GM13976 (cell line): ENCODE measurements around the gene ANKRD30B.
A peak's percentile ranks its signal among the peaks of the same experiment; 100 is the strongest.
"Not testable (repeated sequence)": the region's sequence is repeated elsewhere in the genome, so short reads cannot be mapped to it uniquely, and the experiment has no call there.

Experiments
- DNase-seq: peaks from one replicate; pipeline ENCODE4 v3.0.0; 2012; ENCODE audit warnings: low spot score
- in situ Hi-C: fragments of 300-500 bp; cut with MboI; formaldehyde crosslinking; loops from one replicate; pipeline ENCODE4 v1.12.0; 2022; ENCODE audit warnings: low sequenced_read_pairs, mixed read lengths, inconsistent platforms; ENCODE audit not compliant: unreplicated experiment
- TF ChIP-seq, protein P1 (sequence below): IDR thresholded peaks from 2 replicates; pipeline ENCODE4 v1.5.1; 2012; ENCODE audit warnings: borderline replicate concordance, mild to moderate bottlenecking; ENCODE audit not compliant: insufficient read depth; ENCODE audit errors: extremely low read depth, missing control alignments, control extremely low read depth

Gene ANKRD30B, protein sequence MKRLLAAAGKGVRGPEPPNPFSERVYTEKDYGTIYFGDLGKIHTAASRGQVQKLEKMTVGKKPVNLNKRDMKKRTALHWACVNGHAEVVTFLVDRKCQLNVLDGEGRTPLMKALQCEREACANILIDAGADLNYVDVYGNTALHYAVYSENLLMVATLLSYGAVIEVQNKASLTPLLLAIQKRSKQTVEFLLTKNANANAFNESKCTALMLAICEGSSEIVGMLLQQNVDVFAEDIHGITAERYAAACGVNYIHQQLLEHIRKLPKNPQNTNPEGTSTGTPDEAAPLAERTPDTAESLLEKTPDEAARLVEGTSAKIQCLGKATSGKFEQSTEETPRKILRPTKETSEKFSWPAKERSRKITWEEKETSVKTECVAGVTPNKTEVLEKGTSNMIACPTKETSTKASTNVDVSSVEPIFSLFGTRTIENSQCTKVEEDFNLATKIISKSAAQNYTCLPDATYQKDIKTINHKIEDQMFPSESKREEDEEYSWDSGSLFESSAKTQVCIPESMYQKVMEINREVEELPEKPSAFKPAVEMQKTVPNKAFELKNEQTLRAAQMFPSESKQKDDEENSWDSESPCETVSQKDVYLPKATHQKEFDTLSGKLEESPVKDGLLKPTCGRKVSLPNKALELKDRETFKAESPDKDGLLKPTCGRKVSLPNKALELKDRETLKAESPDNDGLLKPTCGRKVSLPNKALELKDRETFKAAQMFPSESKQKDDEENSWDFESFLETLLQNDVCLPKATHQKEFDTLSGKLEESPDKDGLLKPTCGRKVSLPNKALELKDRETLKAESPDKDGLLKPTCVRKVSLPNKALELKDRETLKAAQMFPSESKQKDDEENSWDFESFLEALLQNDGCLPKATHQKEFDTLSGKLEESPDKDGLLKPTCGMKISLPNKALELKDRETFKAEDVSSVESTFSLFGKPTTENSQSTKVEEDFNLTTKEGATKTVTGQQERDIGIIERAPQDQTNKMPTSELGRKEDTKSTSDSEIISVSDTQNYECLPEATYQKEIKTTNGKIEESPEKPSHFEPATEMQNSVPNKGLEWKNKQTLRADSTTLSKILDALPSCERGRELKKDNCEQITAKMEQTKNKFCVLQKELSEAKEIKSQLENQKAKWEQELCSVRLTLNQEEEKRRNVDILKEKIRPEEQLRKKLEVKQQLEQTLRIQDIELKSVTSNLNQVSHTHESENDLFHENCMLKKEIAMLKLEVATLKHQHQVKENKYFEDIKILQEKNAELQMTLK (N-terminal part only)

DNA sequence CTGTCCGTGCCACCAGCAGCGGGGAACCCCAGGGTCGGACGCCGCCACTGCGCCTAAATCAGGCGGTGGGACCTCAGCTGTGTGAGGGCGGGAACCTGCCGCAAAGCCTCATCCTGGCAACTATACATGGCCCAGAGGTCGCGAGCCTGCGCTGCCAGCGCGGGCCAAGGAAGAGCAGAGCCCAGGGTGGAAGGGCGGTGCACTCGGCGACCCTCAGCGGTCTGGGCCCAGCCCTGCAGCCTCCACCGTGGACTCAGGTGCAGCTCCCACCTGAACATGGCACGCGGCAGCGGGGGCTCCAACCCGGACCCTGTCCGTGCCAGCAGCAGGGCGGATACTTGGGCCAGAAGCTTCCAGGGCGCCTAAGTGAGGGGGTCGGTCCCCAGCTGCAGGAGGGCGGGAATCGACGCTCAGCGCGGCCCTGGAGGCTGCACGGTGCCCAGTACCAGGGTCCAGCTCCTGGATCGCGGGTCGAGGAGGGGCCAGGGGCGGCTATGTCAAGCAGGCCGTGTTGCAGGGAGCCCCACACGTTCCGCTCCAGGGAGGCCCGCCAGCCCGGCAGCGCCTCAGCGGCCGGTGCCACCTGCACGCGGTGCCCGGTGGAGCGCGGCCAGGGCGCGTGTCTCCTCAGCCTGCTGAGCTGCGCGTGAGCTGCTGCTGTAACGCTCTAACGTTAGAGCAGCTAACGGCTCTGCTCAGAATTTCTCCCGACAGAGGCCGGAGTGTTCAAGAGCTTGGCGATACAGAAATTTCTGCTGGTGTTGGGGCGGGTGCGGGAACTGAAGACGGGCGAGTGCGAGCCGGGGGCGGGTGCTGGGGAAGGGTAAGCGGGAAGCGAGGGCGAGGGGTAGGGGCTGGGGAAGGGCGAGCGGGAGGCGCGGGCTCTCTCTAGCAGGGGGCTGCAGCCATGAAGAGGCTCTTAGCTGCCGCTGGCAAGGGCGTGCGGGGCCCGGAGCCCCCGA, at the start of gene ANKRD30B:
ANKRD30B (plus strand) TSS at position 660 of the 962 bp plus-strand sequence; CDS start at position 908, 248 bp downstream.
- peak; percentile 9 for DNase-seq
- in situ Hi-C loops = no loop called here
- TF ChIP-seq, protein P1, sequence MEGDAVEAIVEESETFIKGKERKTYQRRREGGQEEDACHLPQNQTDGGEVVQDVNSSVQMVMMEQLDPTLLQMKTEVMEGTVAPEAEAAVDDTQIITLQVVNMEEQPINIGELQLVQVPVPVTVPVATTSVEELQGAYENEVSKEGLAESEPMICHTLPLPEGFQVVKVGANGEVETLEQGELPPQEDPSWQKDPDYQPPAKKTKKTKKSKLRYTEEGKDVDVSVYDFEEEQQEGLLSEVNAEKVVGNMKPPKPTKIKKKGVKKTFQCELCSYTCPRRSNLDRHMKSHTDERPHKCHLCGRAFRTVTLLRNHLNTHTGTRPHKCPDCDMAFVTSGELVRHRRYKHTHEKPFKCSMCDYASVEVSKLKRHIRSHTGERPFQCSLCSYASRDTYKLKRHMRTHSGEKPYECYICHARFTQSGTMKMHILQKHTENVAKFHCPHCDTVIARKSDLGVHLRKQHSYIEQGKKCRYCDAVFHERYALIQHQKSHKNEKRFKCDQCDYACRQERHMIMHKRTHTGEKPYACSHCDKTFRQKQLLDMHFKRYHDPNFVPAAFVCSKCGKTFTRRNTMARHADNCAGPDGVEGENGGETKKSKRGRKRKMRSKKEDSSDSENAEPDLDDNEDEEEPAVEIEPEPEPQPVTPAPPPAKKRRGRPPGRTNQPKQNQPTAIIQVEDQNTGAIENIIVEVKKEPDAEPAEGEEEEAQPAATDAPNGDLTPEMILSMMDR = no peak

DNA sequence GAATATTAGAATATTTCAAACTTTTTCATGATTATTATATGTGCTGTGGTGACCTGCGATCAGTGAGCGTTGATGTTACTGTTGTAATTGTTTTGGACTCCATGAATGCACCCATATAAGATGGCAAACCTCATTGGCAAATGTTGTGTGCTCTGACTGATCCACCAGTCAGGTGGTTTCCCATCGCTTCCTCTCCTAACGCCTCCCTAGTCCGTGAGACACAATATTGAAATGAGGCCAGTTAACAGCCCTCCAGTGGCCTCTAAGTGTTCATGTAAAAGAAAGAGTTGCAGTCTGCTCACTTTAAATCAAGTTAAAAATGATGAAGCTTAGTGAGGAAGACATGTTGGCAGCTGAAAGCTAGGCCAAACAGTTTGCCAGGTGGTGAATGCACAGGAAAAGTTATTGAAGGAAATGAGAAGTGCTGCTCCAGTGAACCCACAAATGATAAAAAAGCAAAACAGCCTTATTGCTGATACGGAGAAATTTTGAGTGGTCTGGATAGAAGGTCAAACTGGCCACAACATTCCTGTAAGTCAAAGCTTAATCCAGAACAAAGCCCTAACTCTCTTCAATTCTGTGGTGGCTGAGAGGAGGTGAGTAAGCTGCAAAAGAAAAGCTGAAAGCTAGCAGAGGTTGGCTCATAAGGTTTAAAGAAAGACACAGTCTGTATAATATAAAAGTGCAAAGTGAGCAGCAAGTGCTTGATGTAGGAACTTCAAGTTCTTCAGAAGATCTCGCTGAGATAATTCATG, 46.5 kb upstream of the ANKRD30B start:
- DNase-seq, in situ Hi-C loops: not testable (repeated sequence)

DNA sequence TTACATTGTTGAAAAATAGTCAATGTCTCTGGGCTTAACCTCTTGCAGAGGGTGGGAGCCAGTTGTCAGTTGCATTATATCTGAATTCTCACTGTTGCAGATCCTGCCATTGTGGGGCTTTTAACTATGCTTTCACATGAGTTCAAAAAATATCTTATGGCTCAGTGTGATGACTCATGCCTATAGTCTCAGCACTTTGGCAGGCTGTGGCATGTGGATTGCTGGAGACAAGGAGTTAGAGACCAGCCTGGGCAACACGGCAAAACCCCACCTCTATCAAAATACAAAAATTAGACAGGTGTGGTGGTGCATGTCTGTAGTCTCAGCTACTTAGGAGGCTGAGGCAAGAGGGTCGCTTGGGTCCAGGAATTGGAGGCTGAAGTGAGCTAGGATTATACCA, 38.2 kb upstream of the ANKRD30B start:
- in situ Hi-C loops = not testable (repeated sequence)

DNA sequence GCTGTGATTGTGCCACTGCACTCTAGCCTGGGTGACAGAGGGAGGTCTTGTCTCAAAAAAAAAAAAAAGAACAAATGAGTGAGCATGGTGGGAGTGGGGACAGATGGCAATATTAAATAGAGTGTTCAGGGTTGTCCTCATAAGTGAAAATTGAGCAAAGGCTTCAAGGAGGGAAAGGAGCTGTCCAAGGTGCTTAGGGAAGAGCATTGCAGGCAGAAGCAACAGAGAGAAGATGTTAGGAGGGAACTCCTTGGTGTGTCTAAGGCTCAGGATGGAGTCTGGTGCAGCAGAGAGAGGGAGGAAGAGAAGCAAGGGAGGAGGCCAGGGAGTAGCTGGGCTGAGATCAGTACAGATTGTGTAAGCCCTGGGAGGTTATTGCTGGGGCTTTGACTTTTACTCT, 26.4 kb upstream of the ANKRD30B start:
- DNase-seq, in situ Hi-C loops: not testable (repeated sequence)

More for the DNA sequence above, 38.2 kb upstream of the ANKRD30B start:
- DNase-seq = not testable (repeated sequence)

DNA sequence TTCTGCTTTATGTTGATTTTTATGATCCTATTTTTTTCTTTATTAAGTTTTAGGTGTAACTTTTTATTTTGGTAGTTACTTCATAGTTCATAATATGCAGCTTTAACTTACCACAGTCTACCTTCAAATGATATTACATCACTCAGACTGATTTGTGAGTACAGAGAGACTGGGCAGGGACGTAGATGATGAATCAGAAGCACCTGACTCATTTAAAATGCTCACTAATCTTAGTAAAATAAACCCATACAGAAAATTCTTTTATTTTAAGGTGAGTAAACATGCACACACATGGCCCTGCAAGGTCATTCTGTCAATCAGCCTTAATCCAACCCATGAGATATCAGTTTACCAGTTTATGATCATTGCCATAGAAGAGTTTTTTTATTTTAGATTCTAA, 8.9 kb upstream of the ANKRD30B start:
- DNase-seq, in situ Hi-C loops: not testable (repeated sequence)

DNA sequence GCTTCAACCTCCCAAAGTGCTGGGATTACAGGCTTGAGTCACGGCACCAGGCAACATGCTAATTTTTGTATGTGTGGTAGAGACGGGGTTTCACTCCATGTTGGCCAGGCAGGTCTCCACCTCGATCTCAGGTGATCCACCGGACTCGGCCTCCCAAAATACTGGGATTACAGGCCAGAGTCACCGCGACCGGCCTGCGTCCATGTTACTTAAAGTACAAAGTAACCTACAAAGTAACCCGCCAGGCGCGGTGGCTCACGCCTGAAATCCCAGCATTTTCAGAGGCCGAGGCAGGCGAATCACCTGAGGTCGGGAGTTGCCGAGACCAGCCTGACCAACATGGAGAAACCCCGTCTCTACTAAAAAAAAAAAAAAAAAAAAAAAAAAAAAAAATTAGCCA, 1.1 kb upstream of the ANKRD30B start:
- TF ChIP-seq, protein P1 = no peak
- in situ Hi-C loops = no loop called here
- DNase-seq = no peak

DNA sequence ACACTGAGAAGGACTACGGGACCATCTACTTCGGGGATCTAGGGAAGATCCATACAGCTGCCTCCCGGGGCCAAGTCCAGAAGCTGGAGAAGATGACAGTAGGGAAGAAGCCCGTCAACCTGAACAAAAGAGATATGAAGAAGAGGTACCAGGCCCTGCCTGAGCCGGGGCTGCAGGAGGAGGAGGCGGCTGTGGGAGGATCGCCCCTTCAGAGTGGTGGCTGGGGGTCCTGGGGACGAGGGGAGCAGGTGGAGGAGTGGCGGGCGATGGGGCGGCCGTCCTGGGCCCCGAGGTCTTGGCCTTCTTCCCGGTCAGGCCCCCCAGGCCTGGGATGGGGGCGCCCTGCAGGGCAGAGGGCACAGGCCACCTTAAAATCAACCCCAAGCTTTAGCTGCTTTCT, 524 bp downstream of the ANKRD30B start:
- in situ Hi-C loops = no loop called here
- TF ChIP-seq, protein P1 = no peak
- DNase-seq = no peak

DNA sequence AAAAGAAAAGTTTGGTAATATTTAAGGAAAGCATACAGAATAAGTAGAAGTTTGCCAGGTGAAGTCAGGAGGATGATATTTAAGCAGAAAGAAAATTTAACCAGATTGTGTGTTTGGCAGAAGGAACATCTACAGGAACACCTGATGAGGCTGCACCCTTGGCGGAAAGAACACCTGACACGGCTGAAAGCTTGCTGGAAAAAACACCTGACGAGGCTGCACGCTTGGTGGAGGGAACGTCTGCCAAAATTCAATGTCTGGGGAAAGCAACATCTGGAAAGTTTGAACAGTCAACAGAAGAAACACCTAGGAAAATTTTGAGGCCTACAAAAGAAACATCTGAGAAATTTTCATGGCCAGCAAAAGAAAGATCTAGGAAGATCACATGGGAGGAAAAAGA, 15.6 kb downstream of the ANKRD30B start:
- in situ Hi-C loops, DNase-seq: not testable (repeated sequence)
